Trophoblast cell (in vitro differentiated cells and primary cell): Measurements from ENCODE around the gene DYRK2.

Experiments
- DNase-seq, 2 donors: peaks; one replicate each; pipeline ENCODE4 v3.0.0-alpha.2; 2016
- H2AFZ ChIP-seq: 2 replicates; pipeline ENCODE4 v1.6.1; 2013; ENCODE audit warnings: low read length, moderate library complexity, mild to moderate bottlenecking; ENCODE audit not compliant: insufficient read depth, poor library complexity
- H2AK5ac ChIP-seq: 2 replicates; pipeline ENCODE4 v1.6.1; 2013; ENCODE audit warnings: mild to moderate bottlenecking, low read length
- H2BK120ac ChIP-seq: 2 replicates; pipeline ENCODE4 v1.6.1; 2013; ENCODE audit warnings: low read length, mild to moderate bottlenecking, moderate library complexity; ENCODE audit not compliant: insufficient read depth, poor library complexity
- H2BK12ac ChIP-seq: 2 replicates; pipeline ENCODE4 v1.6.1; 2013; ENCODE audit warnings: mild to moderate bottlenecking, low read length, moderate library complexity
- H2BK5ac ChIP-seq: 2 replicates; pipeline ENCODE4 v1.6.1; 2013; ENCODE audit warnings: low read length, low read depth, moderate library complexity, mild to moderate bottlenecking; ENCODE audit not compliant: poor library complexity
- H3K14ac ChIP-seq: 2 replicates; pipeline ENCODE4 v1.6.1; 2013; ENCODE audit warnings: mild to moderate bottlenecking, low read length
- H3K18ac ChIP-seq: 2 replicates; pipeline ENCODE4 v1.6.1; 2013; ENCODE audit warnings: mild to moderate bottlenecking, low read length
- H3K23ac ChIP-seq: 2 replicates; pipeline ENCODE4 v1.6.1; 2013; ENCODE audit warnings: low read length
- H3K27ac ChIP-seq: 2 replicates; pipeline ENCODE4 v1.5.1; 2013; ENCODE audit warnings: low read depth, mild to moderate bottlenecking, inconsistent platforms, low read length, moderate library complexity
- H3K27me3 ChIP-seq: 2 replicates; pipeline ENCODE4 v1.6.1; 2013; ENCODE audit warnings: inconsistent platforms, mild to moderate bottlenecking, low read length, moderate library complexity; ENCODE audit not compliant: insufficient read depth
- H3K36me3 ChIP-seq, 2 experiments: 1 replicate in 1 of 2; 2 replicates in 1 of 2; pipeline ENCODE4 v1.6.1; 2013; ENCODE audit warnings: low read length in 2 of 2, mild to moderate bottlenecking in 2 of 2, moderate library complexity in 1 of 2; ENCODE audit not compliant: insufficient read depth in 2 of 2, control insufficient read depth in 1 of 2
- H3K4ac ChIP-seq: 2 replicates; pipeline ENCODE4 v1.6.1; 2013; ENCODE audit warnings: low read depth, mild to moderate bottlenecking, low read length, moderate library complexity
- H3K4me1 ChIP-seq, 2 experiments: 1 replicate in 1 of 2; 2 replicates in 1 of 2; pipeline ENCODE4 v1.6.1; 2013; ENCODE audit warnings: low read length in 2 of 2, mild to moderate bottlenecking in 2 of 2, moderate library complexity in 1 of 2; ENCODE audit not compliant: insufficient read depth in 2 of 2, control insufficient read depth in 1 of 2
- H3K4me2 ChIP-seq: 2 replicates; pipeline ENCODE4 v1.6.1; 2013; ENCODE audit warnings: inconsistent platforms, mild to moderate bottlenecking, low read length, moderate library complexity
- H3K4me3 ChIP-seq: 2 replicates; pipeline ENCODE4 v1.5.1; 2013; ENCODE audit warnings: mild to moderate bottlenecking, low read depth, low read length, inconsistent platforms
- H3K79me1 ChIP-seq: one replicate; pipeline ENCODE4 v1.6.1; 2013; ENCODE audit warnings: low read length
- H3K79me2 ChIP-seq: 2 replicates; pipeline ENCODE4 v1.6.1; 2013; ENCODE audit warnings: low read length, mild to moderate bottlenecking; ENCODE audit not compliant: control insufficient read depth, insufficient read depth, poor library complexity
- H3K9ac ChIP-seq: 2 replicates; pipeline ENCODE4 v1.6.1; 2013; ENCODE audit warnings: mild to moderate bottlenecking, low read length
- H3K9me3 ChIP-seq: 2 replicates; pipeline ENCODE4 v1.6.1; 2013; ENCODE audit warnings: low read depth, mild to moderate bottlenecking, control low read depth, inconsistent platforms, low read length; ENCODE audit not compliant: insufficient read depth
- H4K12ac ChIP-seq: 2 replicates; pipeline ENCODE4 v1.6.1; 2013; ENCODE audit warnings: low read depth, mild to moderate bottlenecking, low read length, moderate library complexity
- H4K8ac ChIP-seq: 2 replicates; pipeline ENCODE4 v1.6.1; 2013; ENCODE audit warnings: low read depth, mild to moderate bottlenecking, low read length, moderate library complexity
- H4K91ac ChIP-seq: one replicate; pipeline ENCODE4 v1.6.1; 2013; ENCODE audit warnings: low read depth, mild to moderate bottlenecking, low read length, moderate library complexity
- WGBS: extraction: QIAGEN DNeasy Blood & Tissue Kit; methylation state at CpG from one replicate; pipeline ENCODE4 v1.1.7; 2013; ENCODE audit warnings: missing lambda C conversion rate; ENCODE audit not compliant: insufficient read length, insufficient coverage; ENCODE audit errors: extremely low coverage; 5-methylcytosine and 5-hydroxymethylcytosine counted together

DYRK2 gene

GRCh38 chr12:67677166-67677565, 28.6 kb downstream of the DYRK2 start:
- Histone ChIP-seq H3K36me3 (peaks cover 0 to 3% of the 10 kb centered on the region in 2 experiments), H3K4me1 (peaks cover 2% of the 10 kb centered on the region in 2 experiments), H3K23ac (no peak overlapping the region), H3K18ac (no peak overlapping the region), H4K91ac (no peak overlapping the region), H3K27ac (no peak overlapping the region), H3K79me2 (no peaks in the 10 kb centered on the region), H3K4ac (no peak overlapping the region), H3K9ac (no peak overlapping the region), H3K14ac (no peak overlapping the region), H3K27me3 (no peaks in the 10 kb centered on the region), H3K4me2 (no peak overlapping the region), H2BK120ac (no peak overlapping the region), H3K4me3 (no peak overlapping the region), H3K79me1 (no peaks in the 10 kb centered on the region), H2AFZ (no peak overlapping the region), H2AK5ac (no peak overlapping the region), H4K8ac (no peak overlapping the region), H4K12ac (no peak overlapping the region), H3K9me3 (peaks cover 7% of the 10 kb centered on the region), H2BK12ac (peak overlapping the region; percentile 40), H2BK5ac (no peak overlapping the region)
- DNase-seq = no peak
- WGBS = no CpG with 5 or more reads among the region's 3 CpGs

GRCh38 chr12:67681105-67681778, 32.7 kb downstream of the DYRK2 start:
- no peak overlapping the region for H3K14ac ChIP-seq
- H3K9me3 ChIP-seq = no peaks in the 10 kb centered on the region
- H3K27me3 ChIP-seq = no peaks in the 10 kb centered on the region
- H4K12ac ChIP-seq = no peak overlapping the region
- H4K91ac ChIP-seq = no peak overlapping the region
- no peak overlapping the region for H3K27ac ChIP-seq
- H2AFZ ChIP-seq = no peak overlapping the region
- no peak overlapping the region for H3K4me2 ChIP-seq
- H2BK5ac ChIP-seq = no peak overlapping the region
- H3K79me2 ChIP-seq = no peaks in the 10 kb centered on the region
- no peak overlapping the region for H3K9ac ChIP-seq
- no peaks in the 10 kb centered on the region for H3K36me3 ChIP-seq
- H3K18ac ChIP-seq = no peak overlapping the region
- no peak overlapping the region for H3K23ac ChIP-seq
- H4K8ac ChIP-seq = no peak overlapping the region
- no peak overlapping the region for H2BK12ac ChIP-seq
- H3K79me1 ChIP-seq = no peaks in the 10 kb centered on the region
- H3K4me3 ChIP-seq = no peak overlapping the region
- H2BK120ac ChIP-seq = no peak overlapping the region
- WGBS = no CpG with 5 or more reads among the region's 4 CpGs
- no peak overlapping the region for H3K4ac ChIP-seq
- H2AK5ac ChIP-seq = no peak overlapping the region
- H3K4me1 ChIP-seq = peaks cover 2% of the 10 kb centered on the region in 2 experiments
- DNase-seq = no peak

DNA sequence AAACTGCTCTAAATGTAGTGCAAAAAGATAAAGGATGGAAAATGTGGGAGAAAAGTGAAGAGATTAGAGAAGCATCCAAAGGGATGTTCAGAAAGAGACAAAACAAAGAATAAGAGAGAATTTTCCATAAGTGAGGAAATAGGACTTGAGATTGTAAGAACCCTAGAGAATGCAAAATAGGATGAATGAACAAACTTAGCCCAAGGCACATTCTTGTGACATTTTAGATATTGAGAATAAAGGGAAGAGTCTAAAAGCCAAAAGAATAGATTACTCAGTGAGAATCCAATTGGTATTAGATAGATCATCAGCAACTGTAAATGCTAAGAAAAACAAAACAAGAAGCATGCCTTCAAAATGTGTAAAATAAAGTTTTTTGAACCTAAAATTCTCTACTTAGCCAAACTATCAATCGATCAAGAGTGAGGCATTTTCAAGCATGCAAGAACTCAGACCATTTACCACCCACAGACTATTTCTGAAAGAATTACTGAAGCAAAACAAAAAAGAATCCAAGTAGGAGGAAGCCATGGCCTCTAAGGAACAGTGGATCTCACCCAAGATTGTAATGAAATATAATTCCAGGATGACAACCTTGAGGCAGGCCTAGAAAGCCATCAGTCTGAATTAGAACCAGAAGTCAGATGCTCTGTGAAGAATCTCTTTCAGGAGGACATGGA, 33.5 kb downstream of the DYRK2 start:
- WGBS = no CpG with 5 or more reads among the region's 1 CpG
- H2AK5ac ChIP-seq = no peak overlapping the region
- no peaks in the 10 kb centered on the region for H3K9me3 ChIP-seq

DNA sequence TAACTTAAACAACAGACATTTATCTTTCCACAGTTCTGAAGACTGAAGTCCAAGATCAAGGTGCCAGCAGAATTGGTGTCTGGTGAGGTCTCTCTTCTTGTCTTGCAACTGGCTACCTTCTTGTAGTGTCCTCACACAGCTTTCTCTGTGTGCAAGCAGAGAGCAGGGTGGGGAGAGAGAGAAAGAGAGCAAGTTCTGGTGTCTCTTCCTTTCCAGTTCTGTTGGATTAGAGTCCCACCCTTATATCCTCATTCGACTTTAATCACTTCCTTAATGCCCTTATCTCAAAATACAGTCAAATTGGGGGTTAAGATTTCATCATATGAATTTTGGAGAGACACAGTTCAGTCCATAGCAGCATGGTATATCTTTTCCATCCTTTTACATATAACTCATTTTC, 40.8 kb downstream of the DYRK2 start:
- no peak overlapping the region for H3K27ac ChIP-seq
- H3K79me1 ChIP-seq = no peaks in the 10 kb centered on the region
- no peak overlapping the region for H2AFZ ChIP-seq
- no peak overlapping the region for H3K4me2 ChIP-seq
- no peaks in the 10 kb centered on the region for H3K36me3 ChIP-seq
- H2BK5ac ChIP-seq = no peak overlapping the region
- H2AK5ac ChIP-seq = no peak overlapping the region
- no peak overlapping the region for H3K14ac ChIP-seq
- no peaks in the 10 kb centered on the region for H3K27me3 ChIP-seq
- DNase-seq = no peak
- no peak overlapping the region for H4K91ac ChIP-seq
- H2BK12ac ChIP-seq = no peak overlapping the region
- no peak overlapping the region for H3K23ac ChIP-seq
- no peak overlapping the region for H3K18ac ChIP-seq
- H4K12ac ChIP-seq = no peak overlapping the region
- no CpG with 5 or more reads among the region's 1 CpG for whole genome bisulfite sequencing
- no peaks in the 10 kb centered on the region for H3K4me1 ChIP-seq
- H3K9ac ChIP-seq = no peak overlapping the region
- H3K4ac ChIP-seq = no peak overlapping the region
- no peaks in the 10 kb centered on the region for H3K9me3 ChIP-seq
- H2BK120ac ChIP-seq = no peak overlapping the region
- no peaks in the 10 kb centered on the region for H3K79me2 ChIP-seq
- H3K4me3 ChIP-seq = no peak overlapping the region
- H4K8ac ChIP-seq = no peak overlapping the region

More for the DNA sequence above, 33.5 kb downstream of the DYRK2 start:
- H3K14ac ChIP-seq = no peak overlapping the region
- no peak overlapping the region for H3K4ac ChIP-seq
- DNase-seq = peak in 1 of 2 donors; percentile 72
- no peak overlapping the region for H4K12ac ChIP-seq
- no peak overlapping the region for H3K4me2 ChIP-seq
- peaks cover 2% of the 10 kb centered on the region in 2 experiments for H3K4me1 ChIP-seq
- H4K91ac ChIP-seq = no peak overlapping the region
- H4K8ac ChIP-seq = no peak overlapping the region
- H3K27ac ChIP-seq = no peak overlapping the region
- H3K79me2 ChIP-seq = no peaks in the 10 kb centered on the region
- no peaks in the 10 kb centered on the region for H3K36me3 ChIP-seq
- no peak overlapping the region for H3K23ac ChIP-seq
- no peak overlapping the region for H2AFZ ChIP-seq
- H2BK12ac ChIP-seq = no peak overlapping the region
- no peak overlapping the region for H3K18ac ChIP-seq
- no peak overlapping the region for H3K9ac ChIP-seq
- H2BK5ac ChIP-seq = no peak overlapping the region
- no peaks in the 10 kb centered on the region for H3K79me1 ChIP-seq
- no peaks in the 10 kb centered on the region for H3K27me3 ChIP-seq
- no peak overlapping the region for H3K4me3 ChIP-seq
- no peak overlapping the region for H2BK120ac ChIP-seq
